ENCODE measurements around the gene TECPR2.

The TECPR2 gene

DNA sequence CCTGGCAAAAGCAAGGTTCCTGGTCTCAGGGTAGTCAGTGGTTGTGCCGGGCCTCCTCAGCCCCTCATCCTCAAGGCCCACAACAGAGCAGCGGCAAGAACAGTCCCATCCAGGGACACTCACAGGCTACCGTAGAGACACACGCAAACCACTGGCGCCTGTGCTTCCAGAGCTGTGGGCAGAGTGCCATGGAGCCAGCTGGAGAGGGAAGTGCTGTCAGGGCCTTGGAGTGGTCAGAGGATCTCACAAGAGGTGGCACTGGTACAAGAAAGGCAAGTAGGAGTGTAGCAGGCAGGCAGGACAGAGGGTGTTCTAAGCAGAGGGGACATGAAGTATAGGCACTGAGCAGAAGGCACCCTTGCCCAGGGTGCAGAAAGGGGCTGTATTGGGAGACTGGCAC, 112.2 kb downstream of the TECPR2 start:
- no peaks in the 10 kb centered on the region for H3K27me3 ChIP-seq (ENCODE audit: control insufficient read depth in 5 of 5, insufficient read depth in 4 of 5, low read length in 5 of 5)
- H3K9me3 ChIP-seq (ENCODE audit: control insufficient read depth in 5 of 5, low read length in 5 of 5) = no peaks in the 10 kb centered on the region
- H3K36me3 ChIP-seq (ENCODE audit: control insufficient read depth in 5 of 5, insufficient read depth in 5 of 5, low read length in 5 of 5) = peaks cover 0 to 13% (median 9%) of the 10 kb centered on the region in 5 donors
- no peak overlapping the region for H3K4me3 ChIP-seq (ENCODE audit: low read depth in 1 of 5, low read length in 5 of 5)
- H3K9ac ChIP-seq (ENCODE audit: low read length in 5 of 5) = no peak overlapping the region
- no peak overlapping the region for H3K27ac ChIP-seq (ENCODE audit: low read depth, low read length)
- H3K4me1 ChIP-seq (ENCODE audit: control insufficient read depth in 5 of 5, insufficient read depth in 5 of 5, low read length in 5 of 5) = peaks cover 0 to 15% (median 8%) of the 10 kb centered on the region in 5 donors

DNA sequence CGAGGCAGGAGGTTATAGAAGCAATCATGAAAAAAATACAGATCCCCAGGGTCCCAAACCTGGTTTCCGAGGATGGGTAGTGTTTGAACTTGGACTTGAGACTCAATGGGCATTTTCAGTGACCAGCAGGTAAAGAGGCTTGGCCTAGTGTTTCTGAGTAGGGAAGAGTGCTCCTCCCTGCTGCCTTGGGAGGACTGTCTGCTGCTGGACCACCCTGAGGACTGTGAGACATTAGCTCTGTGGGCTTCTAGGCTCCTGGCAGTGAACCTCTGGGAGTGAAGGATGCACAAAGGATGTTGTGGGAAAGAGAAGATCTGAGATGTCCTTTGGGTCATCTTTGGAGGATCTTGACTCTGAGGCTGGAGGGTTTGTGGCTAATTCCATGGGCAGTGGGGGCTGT, 116.4 kb downstream of the TECPR2 start:
- Histone ChIP-seq H3K27ac (ENCODE audit: low read depth, low read length) (no peak overlapping the region), H3K36me3 (ENCODE audit: control insufficient read depth in 5 of 5, insufficient read depth in 5 of 5, low read length in 5 of 5) (peaks cover 0 to 9% (median 3%) of the 10 kb centered on the region in 5 donors), H3K9me3 (ENCODE audit: control insufficient read depth in 5 of 5, low read length in 5 of 5) (peaks cover 0 to 4% (median 0%) of the 10 kb centered on the region in 5 donors), H3K4me1 (ENCODE audit: control insufficient read depth in 5 of 5, insufficient read depth in 5 of 5, low read length in 5 of 5) (peaks cover 0 to 16% (median 9%) of the 10 kb centered on the region in 5 donors), H3K27me3 (ENCODE audit: control insufficient read depth in 5 of 5, insufficient read depth in 4 of 5, low read length in 5 of 5) (no peaks in the 10 kb centered on the region), H3K4me3 (ENCODE audit: low read depth in 1 of 5, low read length in 5 of 5) (no peak overlapping the region), H3K9ac (ENCODE audit: low read length in 5 of 5) (peak overlapping the region in 1 of 5 donors; percentile 51)

DNA sequence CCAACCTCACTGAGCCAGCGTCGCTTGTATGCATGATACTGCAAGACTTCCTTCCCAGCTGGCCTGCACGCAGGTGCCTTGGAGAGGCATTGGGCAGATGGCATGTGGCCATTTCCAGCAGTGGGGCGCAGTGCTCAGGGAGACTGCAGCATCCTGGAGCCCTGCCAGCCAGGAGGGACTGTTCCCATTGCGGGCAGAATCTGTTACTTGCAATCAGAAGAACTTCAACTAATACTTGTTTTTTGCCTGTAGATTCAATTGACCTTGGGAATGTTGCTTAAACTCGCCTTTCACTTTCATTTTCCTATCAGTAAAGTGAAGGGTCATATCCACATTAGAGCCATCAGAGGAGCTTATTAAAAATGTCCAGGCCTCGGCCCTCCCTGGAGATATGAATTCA, 117.0 kb downstream of the TECPR2 start:
- Histone ChIP-seq H3K4me3 (ENCODE audit: low read depth in 1 of 5, low read length in 5 of 5) (peak overlapping the region in 3 of 5 donors; percentile 24 to 51 (median 40)), H3K36me3 (ENCODE audit: control insufficient read depth in 5 of 5, insufficient read depth in 5 of 5, low read length in 5 of 5) (peaks cover 0 to 9% (median 3%) of the 10 kb centered on the region in 5 donors), H3K4me1 (ENCODE audit: control insufficient read depth in 5 of 5, insufficient read depth in 5 of 5, low read length in 5 of 5) (peaks cover 0 to 15% (median 9%) of the 10 kb centered on the region in 5 donors), H3K9ac (ENCODE audit: low read length in 5 of 5) (peak overlapping the region in 1 of 5 donors; percentile 20), H3K27ac (ENCODE audit: low read depth, low read length) (no peak overlapping the region), H3K9me3 (ENCODE audit: control insufficient read depth in 5 of 5, low read length in 5 of 5) (peaks cover 0 to 4% (median 0%) of the 10 kb centered on the region in 5 donors), H3K27me3 (ENCODE audit: control insufficient read depth in 5 of 5, insufficient read depth in 4 of 5, low read length in 5 of 5) (no peaks in the 10 kb centered on the region)

DNA sequence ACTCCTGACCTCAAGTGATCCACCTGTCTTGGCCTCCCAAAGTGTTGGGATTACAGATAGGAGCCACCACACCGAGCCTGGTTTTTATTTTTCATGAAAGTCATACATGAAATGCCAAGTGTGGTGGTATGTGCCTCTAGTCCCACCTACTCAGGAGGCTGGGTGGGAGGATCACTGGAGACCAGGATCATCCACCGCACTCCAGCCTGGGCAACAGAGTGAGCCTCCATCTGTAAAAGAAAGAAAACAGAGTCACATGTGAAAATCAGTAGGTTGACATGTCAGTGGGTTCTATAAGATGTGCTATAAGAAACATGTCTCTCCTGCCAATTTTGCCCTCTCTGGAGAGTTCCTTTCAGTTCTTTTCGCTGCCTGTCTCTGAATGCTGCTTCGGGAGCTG, 118.6 kb downstream of the TECPR2 start:
- Histone ChIP-seq H3K9ac (ENCODE audit: low read length in 5 of 5) (no peak overlapping the region), H3K4me1 (ENCODE audit: control insufficient read depth in 5 of 5, insufficient read depth in 5 of 5, low read length in 5 of 5) (peaks cover 0 to 10% (median 6%) of the 10 kb centered on the region in 5 donors), H3K27ac (ENCODE audit: low read depth, low read length) (no peak overlapping the region), H3K4me3 (ENCODE audit: low read depth in 1 of 5, low read length in 5 of 5) (no peak overlapping the region), H3K9me3 (ENCODE audit: control insufficient read depth in 5 of 5, low read length in 5 of 5) (peaks cover 0 to 4% (median 0%) of the 10 kb centered on the region in 5 donors), H3K27me3 (ENCODE audit: control insufficient read depth in 5 of 5, insufficient read depth in 4 of 5, low read length in 5 of 5) (no peaks in the 10 kb centered on the region), H3K36me3 (ENCODE audit: control insufficient read depth in 5 of 5, insufficient read depth in 5 of 5, low read length in 5 of 5) (peaks cover 0 to 7% (median under 1%) of the 10 kb centered on the region in 5 donors)

DNA sequence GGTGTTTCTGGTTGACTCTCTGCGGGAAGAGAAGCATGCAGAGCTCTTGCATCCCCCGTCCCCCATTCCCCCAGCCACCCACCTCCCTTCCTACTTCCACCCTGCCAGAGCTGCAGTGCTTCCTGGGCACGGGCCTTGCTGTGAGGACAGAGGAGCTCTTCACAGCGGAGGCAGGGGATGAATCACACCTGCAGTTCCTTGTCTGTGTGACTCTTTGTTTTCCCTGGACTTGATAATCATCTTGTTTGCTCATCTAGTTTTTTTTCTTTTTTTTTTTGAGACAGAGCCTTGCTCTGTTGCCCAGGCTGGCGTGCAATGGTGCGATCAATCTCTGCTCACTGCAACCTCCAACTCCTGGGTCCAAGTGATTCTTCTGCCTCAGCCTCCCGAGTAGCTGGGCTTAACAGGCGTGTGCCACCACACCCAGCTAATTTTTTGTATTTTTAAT, 119.1 kb downstream of the TECPR2 start:
- H3K4me3 ChIP-seq (ENCODE audit: low read depth in 1 of 5, low read length in 5 of 5) = no peak overlapping the region
- peaks cover 0 to 12% (median 2%) of the 10 kb centered on the region in 5 donors for H3K36me3 ChIP-seq (ENCODE audit: control insufficient read depth in 5 of 5, insufficient read depth in 5 of 5, low read length in 5 of 5)
- no peak overlapping the region for H3K27ac ChIP-seq (ENCODE audit: low read depth, low read length)
- H3K27me3 ChIP-seq (ENCODE audit: control insufficient read depth in 5 of 5, insufficient read depth in 4 of 5, low read length in 5 of 5) = no peaks in the 10 kb centered on the region
- H3K9me3 ChIP-seq (ENCODE audit: control insufficient read depth in 5 of 5, low read length in 5 of 5) = peaks cover 0 to 4% (median 0%) of the 10 kb centered on the region in 5 donors
- no peak overlapping the region for H3K9ac ChIP-seq (ENCODE audit: low read length in 5 of 5)
- H3K4me1 ChIP-seq (ENCODE audit: control insufficient read depth in 5 of 5, insufficient read depth in 5 of 5, low read length in 5 of 5) = peaks cover 0 to 10% (median 6%) of the 10 kb centered on the region in 5 donors

DNA sequence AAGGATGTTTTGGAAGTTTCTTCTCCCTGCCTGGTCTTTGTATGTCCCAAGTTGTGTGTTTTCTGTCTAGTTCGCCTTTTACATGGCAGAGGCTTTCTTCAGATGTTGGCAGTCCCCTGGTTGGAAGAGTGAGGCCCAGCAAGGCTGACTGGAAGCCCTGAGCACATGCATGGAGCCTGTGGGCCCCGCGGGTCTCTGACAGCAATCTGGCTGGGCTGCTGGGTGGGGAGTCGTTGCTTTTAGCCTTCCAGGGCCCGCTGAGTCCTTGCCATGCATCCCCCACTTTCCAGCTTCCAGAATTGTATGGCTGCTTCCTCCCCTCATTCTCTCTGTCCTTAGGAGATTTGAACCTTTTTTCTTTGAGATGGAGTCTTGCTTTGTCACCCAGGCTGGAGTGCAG, 121.6 kb downstream of the TECPR2 start:
- H3K27me3 ChIP-seq (ENCODE audit: control insufficient read depth in 5 of 5, insufficient read depth in 4 of 5, low read length in 5 of 5) = no peaks in the 10 kb centered on the region
- H3K4me1 ChIP-seq (ENCODE audit: control insufficient read depth in 5 of 5, insufficient read depth in 5 of 5, low read length in 5 of 5) = peaks cover 0 to 7% (median 6%) of the 10 kb centered on the region in 5 donors
- H3K9ac ChIP-seq (ENCODE audit: low read length in 5 of 5) = no peak overlapping the region
- H3K9me3 ChIP-seq (ENCODE audit: control insufficient read depth in 5 of 5, low read length in 5 of 5) = peaks cover 0 to 4% (median 0%) of the 10 kb centered on the region in 5 donors
- no peak overlapping the region for H3K27ac ChIP-seq (ENCODE audit: low read depth, low read length)
- peaks cover 0 to 13% (median 2%) of the 10 kb centered on the region in 5 donors for H3K36me3 ChIP-seq (ENCODE audit: control insufficient read depth in 5 of 5, insufficient read depth in 5 of 5, low read length in 5 of 5)
- H3K4me3 ChIP-seq (ENCODE audit: low read depth in 1 of 5, low read length in 5 of 5) = no peak overlapping the region

DNA sequence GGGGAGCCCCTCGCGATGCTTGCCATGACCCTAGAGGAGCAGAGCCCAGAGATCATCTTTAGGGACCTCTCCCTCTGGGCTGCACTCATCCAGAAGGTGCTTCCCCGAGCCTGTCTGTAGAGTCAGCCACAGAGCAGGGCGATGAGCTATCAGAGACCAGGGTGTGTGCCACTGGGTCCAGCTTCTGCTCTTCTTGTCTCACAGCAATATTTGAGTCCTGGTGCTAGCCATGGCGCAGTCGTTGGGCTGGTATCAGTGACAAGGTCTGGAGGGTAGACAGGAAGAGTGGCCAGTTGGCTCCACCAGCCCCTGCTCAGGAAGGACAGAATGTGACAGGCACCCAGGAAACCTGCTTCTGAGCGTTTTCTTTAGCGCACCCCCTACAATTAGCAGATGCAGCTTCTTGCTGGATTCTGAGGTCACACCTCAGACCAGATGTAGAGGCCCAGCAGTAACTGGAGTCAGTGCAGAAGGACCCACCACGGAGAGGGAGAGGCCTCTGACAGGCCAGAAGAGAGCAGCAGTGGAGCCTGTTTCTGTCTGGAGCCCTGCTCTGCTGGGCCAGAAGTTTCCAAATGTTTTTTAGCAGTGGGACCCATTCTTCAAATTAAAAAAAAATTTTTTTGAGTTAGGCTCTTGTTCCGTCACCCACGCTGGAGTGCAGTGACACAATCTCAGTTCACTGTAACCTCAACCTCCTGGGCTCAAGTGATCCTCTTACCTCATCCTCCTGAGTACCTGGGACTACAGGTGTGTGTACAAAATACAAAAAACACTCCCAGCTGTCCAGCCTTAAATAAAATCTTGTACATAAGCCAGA, 123.2 kb downstream of the TECPR2 start:
- peaks cover 0 to 4% (median 0%) of the 10 kb centered on the region in 5 donors for H3K9me3 ChIP-seq (ENCODE audit: control insufficient read depth in 5 of 5, low read length in 5 of 5)
- H3K27me3 ChIP-seq (ENCODE audit: control insufficient read depth in 5 of 5, insufficient read depth in 4 of 5, low read length in 5 of 5) = no peaks in the 10 kb centered on the region
- H3K27ac ChIP-seq (ENCODE audit: low read depth, low read length) = no peak overlapping the region
- H3K9ac ChIP-seq (ENCODE audit: low read length in 5 of 5) = no peak overlapping the region
- H3K4me3 ChIP-seq (ENCODE audit: low read depth in 1 of 5, low read length in 5 of 5) = no peak overlapping the region
- peaks cover 0 to 4% (median 0%) of the 10 kb centered on the region in 5 donors for H3K4me1 ChIP-seq (ENCODE audit: control insufficient read depth in 5 of 5, insufficient read depth in 5 of 5, low read length in 5 of 5)
- H3K36me3 ChIP-seq (ENCODE audit: control insufficient read depth in 5 of 5, insufficient read depth in 5 of 5, low read length in 5 of 5) = peaks cover 0 to 13% (median 2%) of the 10 kb centered on the region in 5 donors

DNA sequence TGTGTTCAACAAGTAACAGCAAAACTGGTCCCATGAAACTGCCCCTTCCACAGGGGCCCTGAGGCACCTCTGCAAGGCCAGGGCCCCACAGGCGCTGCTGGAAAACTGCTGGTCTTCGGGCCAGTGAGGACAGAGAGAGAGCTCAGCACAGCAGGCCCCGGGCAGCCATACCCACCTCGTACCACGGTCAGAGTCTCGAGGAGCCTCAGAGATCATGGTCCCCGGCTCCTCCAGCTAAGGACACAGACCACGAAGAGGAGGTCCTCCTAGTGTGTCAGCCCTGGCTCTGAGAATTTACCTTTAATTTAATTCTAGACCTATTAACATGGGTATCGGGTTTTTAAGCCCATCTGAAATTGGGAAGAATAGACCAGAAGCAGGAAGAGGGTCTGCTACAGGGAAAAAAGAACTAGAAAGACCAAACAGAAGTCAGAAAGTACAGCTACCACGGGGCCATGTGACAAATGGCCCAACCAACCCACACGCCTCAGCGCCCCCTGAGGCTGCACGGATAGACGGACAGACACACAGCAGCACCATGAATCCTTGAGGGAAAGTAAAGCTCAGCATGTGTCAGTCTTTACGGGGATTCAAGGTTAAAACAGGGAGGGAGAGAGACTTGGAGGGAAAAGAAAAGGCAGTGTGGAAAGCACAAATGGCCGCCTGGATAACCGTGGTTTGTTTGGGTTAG, 123.9 kb downstream of the TECPR2 start:
- H3K9me3 ChIP-seq (ENCODE audit: control insufficient read depth in 5 of 5, low read length in 5 of 5) = peaks cover 0 to 4% (median 0%) of the 10 kb centered on the region in 5 donors
- no peak overlapping the region for H3K27ac ChIP-seq (ENCODE audit: low read depth, low read length)
- peaks cover 0 to 15% (median 2%) of the 10 kb centered on the region in 5 donors for H3K36me3 ChIP-seq (ENCODE audit: control insufficient read depth in 5 of 5, insufficient read depth in 5 of 5, low read length in 5 of 5)
- no peak overlapping the region for H3K4me3 ChIP-seq (ENCODE audit: low read depth in 1 of 5, low read length in 5 of 5)
- H3K27me3 ChIP-seq (ENCODE audit: control insufficient read depth in 5 of 5, insufficient read depth in 4 of 5, low read length in 5 of 5) = no peaks in the 10 kb centered on the region
- H3K9ac ChIP-seq (ENCODE audit: low read length in 5 of 5) = no peak overlapping the region
- H3K4me1 ChIP-seq (ENCODE audit: control insufficient read depth in 5 of 5, insufficient read depth in 5 of 5, low read length in 5 of 5) = peaks cover 0 to 4% (median 0%) of the 10 kb centered on the region in 5 donors

DNA sequence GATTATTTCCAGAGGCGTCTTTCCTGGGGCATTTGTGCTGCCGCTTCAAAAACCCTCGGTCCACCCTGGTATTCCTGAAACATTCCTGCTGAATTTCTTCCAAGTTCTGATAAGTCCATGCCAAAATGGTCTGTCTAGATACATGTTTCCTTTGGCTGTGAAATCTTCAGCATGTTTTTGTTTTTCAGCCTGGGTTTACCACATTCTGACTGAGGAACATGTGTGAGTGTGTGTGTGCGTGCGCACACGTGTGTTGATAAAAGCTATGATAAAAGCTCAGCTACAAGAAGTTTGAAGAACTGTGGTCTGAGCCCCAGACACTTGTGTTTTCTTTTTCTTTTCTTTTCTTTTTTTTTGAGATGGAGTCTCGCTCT, 124.5 kb downstream of the TECPR2 start:
- H3K27ac ChIP-seq (ENCODE audit: low read depth, low read length) = no peak overlapping the region
- H3K27me3 ChIP-seq (ENCODE audit: control insufficient read depth in 5 of 5, insufficient read depth in 4 of 5, low read length in 5 of 5) = no peaks in the 10 kb centered on the region
- peaks cover 0 to 4% (median 0%) of the 10 kb centered on the region in 5 donors for H3K9me3 ChIP-seq (ENCODE audit: control insufficient read depth in 5 of 5, low read length in 5 of 5)
- H3K36me3 ChIP-seq (ENCODE audit: control insufficient read depth in 5 of 5, insufficient read depth in 5 of 5, low read length in 5 of 5) = peaks cover 0 to 14% (median 2%) of the 10 kb centered on the region in 5 donors
- no peak overlapping the region for H3K9ac ChIP-seq (ENCODE audit: low read length in 5 of 5)
- peaks cover 0 to 4% (median 0%) of the 10 kb centered on the region in 5 donors for H3K4me1 ChIP-seq (ENCODE audit: control insufficient read depth in 5 of 5, insufficient read depth in 5 of 5, low read length in 5 of 5)
- no peak overlapping the region for H3K4me3 ChIP-seq (ENCODE audit: low read depth in 1 of 5, low read length in 5 of 5)

DNA sequence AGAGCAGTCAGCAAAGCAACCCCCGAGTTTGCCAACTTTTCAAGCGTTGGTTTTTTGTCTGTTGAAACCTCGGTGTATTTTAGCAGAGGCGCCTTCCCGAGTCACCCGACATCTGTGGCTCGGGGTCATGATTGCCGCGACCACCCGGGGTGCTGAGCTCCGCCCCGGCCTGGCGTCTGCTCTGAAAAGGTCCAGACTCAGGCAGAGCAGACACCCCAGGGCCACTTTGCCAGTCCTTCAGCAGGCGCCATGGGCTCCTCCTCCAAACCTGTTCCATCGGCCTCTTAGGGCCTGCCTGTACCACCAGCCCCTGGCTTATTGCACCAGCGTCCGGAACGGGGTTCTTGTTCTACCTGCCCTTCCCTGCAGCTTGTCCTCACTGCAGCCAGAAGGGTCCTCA, 127.7 kb downstream of the TECPR2 start:
- H3K9me3 ChIP-seq (ENCODE audit: control insufficient read depth in 5 of 5, low read length in 5 of 5) = no peaks in the 10 kb centered on the region
- H3K4me1 ChIP-seq (ENCODE audit: control insufficient read depth in 5 of 5, insufficient read depth in 5 of 5, low read length in 5 of 5) = peaks cover 0 to 4% (median 0%) of the 10 kb centered on the region in 5 donors
- H3K36me3 ChIP-seq (ENCODE audit: control insufficient read depth in 5 of 5, insufficient read depth in 5 of 5, low read length in 5 of 5) = peaks cover 0 to 20% (median 2%) of the 10 kb centered on the region in 5 donors
- H3K27ac ChIP-seq (ENCODE audit: low read depth, low read length) = no peak overlapping the region
- no peak overlapping the region for H3K4me3 ChIP-seq (ENCODE audit: low read depth in 1 of 5, low read length in 5 of 5)
- H3K27me3 ChIP-seq (ENCODE audit: control insufficient read depth in 5 of 5, insufficient read depth in 4 of 5, low read length in 5 of 5) = no peaks in the 10 kb centered on the region
- no peak overlapping the region for H3K9ac ChIP-seq (ENCODE audit: low read length in 5 of 5)
